GM18873 (cell line): ENCODE data around the gene NUCB2.

Source experiments
- ATAC-seq: cut with Tn5 transposase; IDR thresholded peaks from one replicate; pipeline ENCODE4 v1.9.1; 2021; ENCODE audit warnings: mild to moderate bottlenecking, moderate library complexity, moderate number of reproducible peaks; ENCODE audit not compliant: unreplicated experiment, low FRiP score

NUCB2 gene

DNA sequence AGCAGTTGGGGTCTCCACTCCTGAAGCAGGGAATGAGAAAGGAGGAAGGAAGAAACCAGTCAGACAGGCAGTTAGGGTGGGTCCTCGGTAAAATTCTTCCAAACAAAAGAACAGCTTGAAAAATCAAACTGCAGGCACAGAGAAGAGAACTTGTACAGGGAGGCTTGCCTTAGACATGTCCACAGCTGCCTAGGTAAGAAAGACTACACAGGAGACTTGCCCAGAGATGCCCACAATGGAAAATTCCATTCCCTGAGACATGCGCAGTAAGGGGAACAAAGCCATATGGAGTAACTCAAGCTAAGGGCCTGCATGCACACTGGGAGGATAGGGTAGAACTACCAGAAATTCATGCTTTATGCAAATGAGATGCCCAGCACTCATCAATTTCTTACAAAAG lies 102.1 kb downstream of the NUCB2 start:
- no peak for ATAC-seq

DNA sequence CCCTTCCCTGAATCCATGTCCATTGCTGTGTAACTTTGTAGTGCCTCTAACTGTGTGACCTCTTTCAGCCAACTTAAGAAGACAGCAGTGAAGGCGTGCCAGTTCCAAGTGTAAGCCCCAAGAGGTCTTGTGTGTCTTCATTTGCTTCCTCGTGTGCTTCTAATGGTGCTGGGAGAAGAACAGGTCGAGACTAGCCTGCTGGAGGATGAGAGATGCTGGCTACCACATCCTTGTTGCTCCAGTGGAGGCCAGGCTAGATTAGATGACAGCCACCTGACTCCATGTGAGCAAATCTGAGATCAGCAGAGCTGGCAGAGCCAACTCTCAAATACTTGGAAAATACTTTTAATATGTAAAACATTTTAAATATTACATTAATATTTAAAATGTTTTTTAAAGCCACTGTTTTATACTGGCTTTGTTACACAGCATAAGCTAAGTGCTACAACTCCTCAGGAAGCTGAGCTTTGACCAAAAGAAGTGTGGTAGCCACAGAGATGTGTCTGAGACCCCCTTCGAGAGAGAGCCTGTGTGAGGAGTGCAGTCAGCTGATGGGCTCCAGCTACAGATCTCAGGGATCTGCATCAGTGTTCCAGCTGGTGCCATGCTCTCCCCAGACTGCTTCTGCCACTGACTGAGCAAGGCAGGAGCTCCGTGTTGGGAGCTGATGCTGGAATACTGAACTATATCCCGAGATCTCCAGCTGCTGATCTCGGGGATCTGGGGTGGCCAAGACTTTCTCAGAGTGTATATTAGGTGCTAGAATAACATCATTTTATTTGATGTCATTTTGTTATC lies 103.0 kb downstream of the NUCB2 start:
- ATAC-seq: no peak

DNA sequence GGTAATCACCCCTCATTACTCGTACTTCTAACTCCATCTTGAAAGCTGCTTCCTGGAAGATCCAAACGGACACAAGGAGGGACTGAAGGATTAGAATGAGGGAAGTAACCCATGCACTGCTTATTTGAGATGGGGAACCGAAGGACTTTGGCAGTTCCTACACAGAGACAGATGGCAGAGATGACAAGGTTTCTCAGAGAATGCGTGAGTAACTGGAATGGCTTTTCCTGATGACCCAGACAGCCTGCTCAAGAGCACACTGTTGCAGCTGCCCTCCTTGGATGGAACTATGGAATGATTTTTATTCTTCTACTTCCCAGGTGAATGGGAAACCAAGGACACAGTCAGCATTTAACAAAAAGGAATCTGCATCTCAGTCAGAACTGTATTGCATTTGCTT lies 104.6 kb downstream of the NUCB2 start:
- ATAC-seq: no peak
